GM12878 (cell line): ENCODE measurements around the gene VAC14. TPM values are rescaled to one million over a fixed set of nuclear protein-coding genes. Genes with fewer than 3 reads are reported as not detected.

Source experiments
- ATAC-seq: fragments of 200-7000 bp; cut with Tn5 transposase; 3 replicates; pipeline ENCODE4 v1.9.1; 2020; ENCODE audit warnings: mild to moderate bottlenecking, moderate library complexity
- BruUV-seq: library from RNA; stranded (reverse); fragments of 400-500 nt; replicated peaks from 2 replicates; lab custom pipeline; 2021; lab: Mats Ljungman, UMichigan
- CTCF ChIA-PET: fragments of 300-600 bp; sonication (Branson Sonifier 250); formaldehyde crosslinking; extraction: SDS; loops from one replicate; lab custom pipeline; 2021; ENCODE audit warnings: inconsistent platforms; lab: Yijun Ruan, JAX
- POLR2A ChIA-PET: fragments of 350-600 bp; formaldehyde crosslinking; extraction: SDS; loops from one replicate; lab custom pipeline; 2021; ENCODE audit warnings: inconsistent platforms; lab: Charles Lee
- RAD21 ChIA-PET: fragments of 300-600 bp; sonication (Branson Sonifier 250); formaldehyde crosslinking; loops from one replicate; lab custom pipeline; 2023; ENCODE audit warnings: antibody characterized with exemption; ENCODE audit not compliant: unreplicated experiment; lab: Charles Lee
- SMC1A ChIA-PET: fragments of 300-600 bp; sonication (Branson Sonifier 250); formaldehyde crosslinking; loops from one replicate; lab custom pipeline; 2023; ENCODE audit not compliant: unreplicated experiment, uncharacterized antibody; lab: Charles Lee
- DNase-seq: peaks from one replicate; pipeline ENCODE4 v3.0.0-alpha.2; 2011; ENCODE audit warnings: low read depth, low spot score
- FAIRE-seq: peaks from 3 replicates; lab custom pipeline; 2011; peaks lifted over from hg19 to GRCh38; lab: Jason Lieb, UNC
- H2AFZ ChIP-seq: 2 replicates; pipeline ENCODE4 v1.6.0; 2011; ENCODE audit warnings: low read depth, low read length, control low read depth; ENCODE audit not compliant: control insufficient read depth
- H3K27ac ChIP-seq: 2 replicates; pipeline ENCODE4 v1.5.1; 2011; ENCODE audit warnings: control low read depth; ENCODE audit not compliant: control insufficient read depth, insufficient read depth
- H3K27me3 ChIP-seq, 2 experiments: replicated peaks in 1 of 2; 2 replicates each; pipeline versions ENCODE4 v1.6.0 to v1.6.1; 2011; ENCODE audit warnings: low read length in 1 of 2; ENCODE audit not compliant: control insufficient read depth in 2 of 2, insufficient read depth in 2 of 2
- H3K36me3 ChIP-seq, 2 experiments: 2 replicates each; pipeline ENCODE4 v1.5.1; 2011; ENCODE audit warnings: low read length in 1 of 2; ENCODE audit not compliant: control insufficient read depth in 2 of 2, insufficient read depth in 2 of 2
- H3K4me1 ChIP-seq: 2 replicates; pipeline ENCODE4 v1.6.1; 2011; ENCODE audit warnings: mild to moderate bottlenecking, low read length, moderate library complexity, mixed read lengths; ENCODE audit not compliant: control insufficient read depth, insufficient read depth
- H3K4me2 ChIP-seq: 2 replicates; pipeline ENCODE4 v1.6.0; 2011; ENCODE audit warnings: control low read depth; ENCODE audit not compliant: control insufficient read depth, insufficient read depth
- H3K4me3 ChIP-seq: fragments of 200-600 bp; sonication (generic); 2 replicates; pipeline ENCODE4 v1.5.1; 2016
- H3K79me2 ChIP-seq: 2 replicates; pipeline ENCODE4 v1.6.0; 2011; ENCODE audit warnings: low read length; ENCODE audit not compliant: control insufficient read depth, insufficient read depth
- H3K9ac ChIP-seq: 2 replicates; pipeline ENCODE4 v1.8.0; 2011; ENCODE audit warnings: low read length, control low read depth, mixed read lengths; ENCODE audit not compliant: control insufficient read depth, insufficient read depth
- H3K9me3 ChIP-seq: replicated peaks from 3 replicates; pipeline ENCODE4 v1.5.1; 2011; ENCODE audit warnings: mild to moderate bottlenecking, low read length; ENCODE audit not compliant: control insufficient read depth, insufficient read depth
- H4K20me1 ChIP-seq: 2 replicates; pipeline ENCODE4 v1.6.0; 2011; ENCODE audit not compliant: control insufficient read depth, insufficient read depth
- CEBPB ChIP-seq, 2 experiments: fragments of 150-350 bp in 1 of 2; IDR thresholded peaks; 2 replicates each; pipeline ENCODE4 v1.6.1; 2012 to 2014; ENCODE audit warnings: low read depth in 2 of 2, low read length in 2 of 2, borderline replicate concordance in 1 of 2, inconsistent platforms in 1 of 2
- FOXK2 ChIP-seq: fragments of 450-650 bp; IDR thresholded peaks from 2 replicates; pipeline ENCODE4 v1.6.1; 2017; ENCODE audit warnings: mild to moderate bottlenecking, moderate library complexity
- FOXM1 ChIP-seq: IDR thresholded peaks from 2 replicates; pipeline ENCODE4 v1.6.1; 2012; ENCODE audit warnings: low read depth, mild to moderate bottlenecking, inconsistent platforms, low read length, moderate library complexity
- GABPA ChIP-seq: IDR thresholded peaks from 2 replicates; pipeline ENCODE4 v1.6.1; 2014; ENCODE audit warnings: antibody characterized with exemption, low read depth, mild to moderate bottlenecking, inconsistent platforms
- HCFC1 ChIP-seq: fragments of 150-350 bp; IDR thresholded peaks from 2 replicates; pipeline ENCODE4 v1.6.1; 2014; ENCODE audit warnings: low read length
- HDAC2 ChIP-seq: fragments of 200-600 bp; sonication (generic); IDR thresholded peaks from 2 replicates; pipeline ENCODE4 v1.6.1; 2017
- NFIC ChIP-seq: IDR thresholded peaks from 2 replicates; pipeline ENCODE4 v1.6.1; 2012; ENCODE audit warnings: low read depth, mild to moderate bottlenecking, inconsistent platforms, low read length, moderate library complexity
- NFYB ChIP-seq: IDR thresholded peaks from 2 replicates; pipeline ENCODE4 v1.6.1; 2011; ENCODE audit warnings: low read depth, mild to moderate bottlenecking, low read length, improper control_type of control experiment, moderate library complexity; ENCODE audit not compliant: insufficient read depth
- PBX3 ChIP-seq: IDR thresholded peaks from 2 replicates; pipeline ENCODE4 v1.6.1; 2011; ENCODE audit warnings: mild to moderate bottlenecking, low read depth, low read length, moderate library complexity; ENCODE audit not compliant: insufficient replicate concordance
- POLR2A ChIP-seq: IDR thresholded peaks from 2 replicates; pipeline ENCODE4 v1.6.1; 2011; ENCODE audit warnings: low read depth, mild to moderate bottlenecking, low read length
- SIN3A ChIP-seq: IDR thresholded peaks from 2 replicates; pipeline ENCODE4 v1.6.1; 2012; ENCODE audit warnings: low read depth, low read length, improper control_type of control experiment
- SREBF2 ChIP-seq: IDR thresholded peaks from 2 replicates; pipeline ENCODE4 v1.6.1; 2012; ENCODE audit warnings: mild to moderate bottlenecking, low read length
- WRNIP1 ChIP-seq: IDR thresholded peaks from 2 replicates; pipeline ENCODE4 v1.6.1; 2011; ENCODE audit warnings: low read depth, low read length, improper control_type of control experiment, borderline replicate concordance
- ZNF592 ChIP-seq: fragments of 450-650 bp; IDR thresholded peaks from 2 replicates; pipeline ENCODE4 v1.6.1; 2017; ENCODE audit warnings: mild to moderate bottlenecking, moderate library complexity
- ZNF687 ChIP-seq: fragments of 450-650 bp; IDR thresholded peaks from 2 replicates; pipeline ENCODE4 v1.6.1; 2017; ENCODE audit warnings: mild to moderate bottlenecking, moderate library complexity
- WGBS: methylation state at CpG from one replicate; pipeline ENCODE4 v1.1.6; 2016; ENCODE audit warnings: low lambda C conversion rate; ENCODE audit not compliant: insufficient replicate concordance, insufficient coverage; ENCODE audit errors: missing lambda C conversion rate; 5-methylcytosine and 5-hydroxymethylcytosine counted together
- in situ Hi-C: fragments of 300-500 bp; cut with MboI; formaldehyde crosslinking; loops from 9 replicates; pipeline ENCODE4 v1.14.3; 2018; ENCODE audit warnings: mixed read lengths
- intact Hi-C: fragments of 100-400 bp; cut with micrococcal nuclease; formaldehyde crosslinking; loops from one replicate; pipeline ENCODE4 v1.14.2; 2022; ENCODE audit not compliant: unreplicated experiment
- polyA plus RNA-seq, 11 experiments: library from polyadenylated mRNA; depleted of rRNA in 4 of 11; unstranded in 6 of 11; stranded (reverse) in 5 of 11; fragments of >200 nt; fragmentation: Nextera tagmentation in 4 of 11; fragmentation: Illumina TruSeq in 1 of 11; extraction: Ambion mirVana in 4 of 11; extraction: Trizol in 1 of 11; gene quantifications; 1 replicate in 1 of 11; 2 replicates in 10 of 11; pipeline versions ENCODE4 v1.2.1 to v1.2.3, GENCODE V29; 2011 to 2016; ENCODE audit warnings: inconsistent platforms in 2 of 11, missing spikeins in 2 of 11, low read depth in 1 of 11
- total RNA-seq, 4 experiments: library from RNA; depleted of rRNA in 3 of 4; stranded (reverse); fragments of >200 nt in 3 of 4; fragmentation: Illumina TruSeq in 1 of 4; extraction: Trizol in 1 of 4; gene quantifications; 2 replicates each; pipeline versions ENCODE4 v1.2.1 to v1.2.3, GENCODE V29; 2013 to 2021

Gene VAC14
- total and polyA plus RNA-seq, 10 of the 15 experiments (the other 5 are each of a cell fraction or from before 2014, with no cell fraction given): 1.3 to 45.5 (median 25.5) TPM

- H3K27ac ChIP-seq: no peak overlapping the region
Observed at GRCh38 chr16:70676675-70677498, 124.1 kb downstream of the VAC14 start.

More at GRCh38 chr16:70676675-70677498, 124.1 kb downstream of the VAC14 start:
- ChIA-PET CTCF (interaction anchor here (2.1 kb wide), 1 partner anchor 94 kb away, joined by 5 read pairs; no protein-coding TSS in a partner anchor), RAD21 (no interaction called here), SMC1A (no interaction called here), POLR2A (no interaction called here)
- WGBS: 38% methylated on average over 14 of the region's 14 CpGs
- in situ Hi-C loops: no loop called here
- H3K27me3 ChIP-seq: no peaks in the 10 kb centered on the region
- DNase-seq (no peak), ATAC-seq (no peak), FAIRE-seq (no peak)
- H3K4me1 ChIP-seq: no peaks in the 10 kb centered on the region
- BruUV-seq: no TSS peak
- H3K4me3 ChIP-seq: no peak overlapping the region
- H3K4me2 ChIP-seq: no peak overlapping the region
- H3K9me3 ChIP-seq: no peaks in the 10 kb centered on the region
- H2AFZ ChIP-seq: no peak overlapping the region
- no peaks in the 10 kb centered on the region for H3K36me3 ChIP-seq
- H3K9ac ChIP-seq: no peak overlapping the region
- H4K20me1 ChIP-seq: no peaks in the 10 kb centered on the region
- no peaks in the 10 kb centered on the region for H3K79me2 ChIP-seq
- intact Hi-C loops: no loop called here
- TF ChIP-seq HCFC1 (no peak), ZNF592 (no peak), CEBPB (IDR thresholded peaks at IDR 0.05; ENCODE audit: borderline replicate concordance in 1 of 2, low read depth in 2 of 2, low read length in 2 of 2) (no peak), FOXM1 (no peak), GABPA (no peak), SREBF2 (no peak), NFYB (no peak), POLR2A (no peak), NFIC (no peak), SIN3A (no peak), WRNIP1 (no peak), HDAC2 (no peak), FOXK2 (no peak), PBX3 (no peak), ZNF687 (no peak)
